22Rv1 (cell line): ENCODE measurements around the gene SAPCD2.

Experiments
- CTCF ChIP-seq: fragments of 450-650 bp; IDR thresholded peaks from 2 replicates; pipeline ENCODE4 v1.5.1; 2017; ENCODE audit warnings: mild to moderate bottlenecking
- ZFX ChIP-seq: fragments of 450-650 bp; IDR thresholded peaks from 2 replicates; pipeline ENCODE4 v1.6.1; 2017; ENCODE audit warnings: antibody characterized with exemption, borderline replicate concordance

GRCh38 chr9:137114220-137114612 is 43.9 kb upstream of the SAPCD2 start:
- TF ChIP-seq CTCF (no peak), ZFX (no peak)
